ENCODE data around the gene METTL25. TPM values are rescaled to one million over a fixed set of nuclear protein-coding genes. Genes with fewer than 3 reads are reported as not detected.

METTL25 gene
- total RNA-seq, 1 experiment from 2014 or later = 5.1 TPM

DNA sequence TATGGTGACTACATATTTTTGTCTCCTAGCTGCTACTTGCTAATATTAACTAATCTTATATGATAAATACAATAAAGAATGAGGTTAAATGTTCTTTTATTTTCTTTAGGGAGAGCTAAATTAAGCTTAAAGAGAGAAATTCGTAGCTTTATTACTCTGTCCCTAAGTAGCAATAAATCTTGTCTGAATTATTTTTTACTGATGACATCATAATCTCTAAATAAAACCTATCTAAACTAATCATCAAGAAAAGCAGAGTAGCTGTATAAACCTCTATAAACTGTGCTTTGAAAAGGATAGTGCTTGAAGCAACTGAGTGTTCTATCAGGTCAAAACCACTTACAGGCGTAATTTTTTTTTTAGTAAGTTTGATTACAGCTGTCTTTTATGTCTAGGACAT, 42.5 kb downstream of the METTL25 start:
- Histone ChIP-seq H3K27me3 (ENCODE audit: low read length) (no peaks in the 10 kb centered on the region), H3K36me3 (ENCODE audit: low read depth, low read length) (no peaks in the 10 kb centered on the region), H3K4me2 (ENCODE audit: low read length) (no peak overlapping the region), H3K9me3 (ENCODE audit: low read length) (no peaks in the 10 kb centered on the region), H3K79me2 (ENCODE audit: low read length) (no peaks in the 10 kb centered on the region), H3K4me1 (ENCODE audit: insufficient read depth, low read length) (no peaks in the 10 kb centered on the region), H3K9me2 (replicated peaks; ENCODE audit: low read length) (no peaks in the 10 kb centered on the region), H2AFZ (ENCODE audit: low read length) (no peak overlapping the region), H4K20me1 (ENCODE audit: low read length) (no peaks in the 10 kb centered on the region), H3F3A (ENCODE audit: low read length, unreplicated experiment) (no peaks in the 10 kb centered on the region), H3K9ac (ENCODE audit: low read length) (no peak overlapping the region), H3K27ac (ENCODE audit: low read length) (no peak overlapping the region), H3K4me3 (ENCODE audit: low read length) (no peak overlapping the region)
- intact Hi-C loops (cut with micrococcal nuclease) = no loop called here
- no TSS peak for BruUV-seq (replicated peaks)
- no peak for ATAC-seq
- ChIA-PET POLR2A (ENCODE audit: unreplicated experiment) (no interaction called here), CTCF (no interaction called here)
- DNase-seq = no peak
- no peak for TF ChIP-seq EZH2phosphoT487 (IDR thresholded peaks at IDR 0.05; ENCODE audit: borderline replicate concordance, low read length)
- no peak for TF ChIP-seq EZH2 (IDR thresholded peaks at IDR 0.05; ENCODE audit: low read length, unreplicated experiment)
- TF ChIP-seq, protein P1, sequence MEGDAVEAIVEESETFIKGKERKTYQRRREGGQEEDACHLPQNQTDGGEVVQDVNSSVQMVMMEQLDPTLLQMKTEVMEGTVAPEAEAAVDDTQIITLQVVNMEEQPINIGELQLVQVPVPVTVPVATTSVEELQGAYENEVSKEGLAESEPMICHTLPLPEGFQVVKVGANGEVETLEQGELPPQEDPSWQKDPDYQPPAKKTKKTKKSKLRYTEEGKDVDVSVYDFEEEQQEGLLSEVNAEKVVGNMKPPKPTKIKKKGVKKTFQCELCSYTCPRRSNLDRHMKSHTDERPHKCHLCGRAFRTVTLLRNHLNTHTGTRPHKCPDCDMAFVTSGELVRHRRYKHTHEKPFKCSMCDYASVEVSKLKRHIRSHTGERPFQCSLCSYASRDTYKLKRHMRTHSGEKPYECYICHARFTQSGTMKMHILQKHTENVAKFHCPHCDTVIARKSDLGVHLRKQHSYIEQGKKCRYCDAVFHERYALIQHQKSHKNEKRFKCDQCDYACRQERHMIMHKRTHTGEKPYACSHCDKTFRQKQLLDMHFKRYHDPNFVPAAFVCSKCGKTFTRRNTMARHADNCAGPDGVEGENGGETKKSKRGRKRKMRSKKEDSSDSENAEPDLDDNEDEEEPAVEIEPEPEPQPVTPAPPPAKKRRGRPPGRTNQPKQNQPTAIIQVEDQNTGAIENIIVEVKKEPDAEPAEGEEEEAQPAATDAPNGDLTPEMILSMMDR (conservative IDR thresholded peaks at IDR 0.05; ENCODE audit: low read depth, low read length) = no peak

DNA sequence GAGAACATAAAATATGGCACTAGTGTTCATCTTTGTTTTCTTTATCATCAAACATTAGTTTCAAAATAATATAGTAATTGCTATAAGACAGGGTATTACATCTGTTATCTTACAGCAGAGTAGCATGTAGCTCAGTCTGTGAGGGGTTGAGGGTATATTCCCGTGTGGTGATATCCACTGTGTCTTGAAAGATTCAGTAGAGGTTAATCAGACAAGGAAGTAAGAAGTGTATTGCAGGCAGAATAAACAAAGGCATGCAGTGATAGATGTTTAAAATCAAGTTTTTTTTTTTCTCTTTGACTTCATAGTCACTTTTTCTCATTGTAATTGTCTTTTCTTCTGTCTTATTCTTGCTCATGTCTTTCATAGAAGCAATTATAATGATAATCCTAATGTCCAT, 48.3 kb downstream of the METTL25 start:
- Histone ChIP-seq H3K36me3 (ENCODE audit: low read depth, low read length) (no peaks in the 10 kb centered on the region), H3K4me1 (ENCODE audit: insufficient read depth, low read length) (peaks cover 5% of the 10 kb centered on the region; the same call in 1 of the 2 replicates), H3K9me2 (replicated peaks; ENCODE audit: low read length) (no peaks in the 10 kb centered on the region), H3K4me3 (ENCODE audit: low read length) (no peak overlapping the region), H3K4me2 (ENCODE audit: low read length) (no peak overlapping the region), H3K27me3 (ENCODE audit: low read length) (no peaks in the 10 kb centered on the region), H4K20me1 (ENCODE audit: low read length) (no peaks in the 10 kb centered on the region), H2AFZ (ENCODE audit: low read length) (no peak overlapping the region), H3K9ac (ENCODE audit: low read length) (no peak overlapping the region), H3K9me3 (ENCODE audit: low read length) (no peaks in the 10 kb centered on the region), H3K27ac (ENCODE audit: low read length) (no peak overlapping the region), H3K79me2 (ENCODE audit: low read length) (no peaks in the 10 kb centered on the region), H3F3A (ENCODE audit: low read length, unreplicated experiment) (no peaks in the 10 kb centered on the region)
- TF ChIP-seq EZH2 (IDR thresholded peaks at IDR 0.05; ENCODE audit: low read length, unreplicated experiment) = no peak
- TF ChIP-seq, protein P1 (conservative IDR thresholded peaks at IDR 0.05; ENCODE audit: low read depth, low read length) = no peak
- TF ChIP-seq EZH2phosphoT487 (IDR thresholded peaks at IDR 0.05; ENCODE audit: borderline replicate concordance, low read length) = no peak
- DNase-seq (no peak), ATAC-seq (no peak)
- BruUV-seq (replicated peaks) = no TSS peak
- intact Hi-C loops (cut with micrococcal nuclease) = no loop called here
- POLR2A ChIA-PET (ENCODE audit: unreplicated experiment) = no interaction called here
- CTCF ChIA-PET = no interaction called here

DNA sequence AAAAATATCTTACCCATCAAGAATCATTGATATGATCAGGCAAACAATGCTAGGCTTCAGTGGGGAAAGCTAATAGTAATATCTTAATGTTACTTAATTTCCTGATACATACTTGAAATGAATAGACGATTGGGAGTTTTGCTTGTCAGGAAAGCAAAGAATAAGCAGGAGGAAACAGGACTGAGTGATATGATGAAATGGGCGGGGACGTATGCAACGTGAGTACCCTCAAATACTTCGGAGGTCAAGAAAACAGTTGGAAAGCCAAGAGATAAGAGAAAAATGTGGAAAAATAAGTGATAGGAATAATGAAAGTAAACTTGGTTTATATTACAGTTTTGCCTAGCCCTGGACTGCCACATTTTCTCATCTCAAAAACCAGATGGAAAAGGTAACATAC, 49.2 kb downstream of the METTL25 start:
- no peaks in the 10 kb centered on the region for H3K9me3 ChIP-seq (ENCODE audit: low read length)
- H3K9ac ChIP-seq (ENCODE audit: low read length) = no peak overlapping the region
- H3K79me2 ChIP-seq (ENCODE audit: low read length) = no peaks in the 10 kb centered on the region
- no peaks in the 10 kb centered on the region for H4K20me1 ChIP-seq (ENCODE audit: low read length)
- no peaks in the 10 kb centered on the region for H3K27me3 ChIP-seq (ENCODE audit: low read length)
- H3K36me3 ChIP-seq (ENCODE audit: low read depth, low read length) = no peaks in the 10 kb centered on the region
- H3K9me2 ChIP-seq (replicated peaks; ENCODE audit: low read length) = no peaks in the 10 kb centered on the region
- TF ChIP-seq, protein P1 (conservative IDR thresholded peaks at IDR 0.05; ENCODE audit: low read depth, low read length) = no peak
- TF ChIP-seq EZH2phosphoT487 (IDR thresholded peaks at IDR 0.05; ENCODE audit: borderline replicate concordance, low read length) (no peak), EZH2 (IDR thresholded peaks at IDR 0.05; ENCODE audit: low read length, unreplicated experiment) (no peak)
- peaks cover 12% of the 10 kb centered on the region; the same call in 1 of the 2 replicates for H3K4me1 ChIP-seq (ENCODE audit: insufficient read depth, low read length)
- no peak overlapping the region for H2AFZ ChIP-seq (ENCODE audit: low read length)
- CTCF ChIA-PET = no interaction called here
- H3K27ac ChIP-seq (ENCODE audit: low read length) = no peak overlapping the region
- no peak for ATAC-seq
- no peak overlapping the region for H3K4me3 ChIP-seq (ENCODE audit: low read length)
- intact Hi-C loops (cut with micrococcal nuclease) = no loop called here
- POLR2A ChIA-PET (ENCODE audit: unreplicated experiment) = no interaction called here
- BruUV-seq (replicated peaks) = no TSS peak
- no peak overlapping the region for H3K4me2 ChIP-seq (ENCODE audit: low read length)
- H3F3A ChIP-seq (ENCODE audit: low read length, unreplicated experiment) = no peaks in the 10 kb centered on the region
- DNase-seq = no peak
